Non-pigmented ciliary epithelial cell (primary cell): ENCODE results near the gene NME7.

Experiments
- DNase-seq: peaks from one replicate; pipeline ENCODE4 v3.0.0-alpha.2; 2010; ENCODE audit warnings: low read depth

Gene NME7

GRCh38 chr1:169155675-169156074, 211.9 kb downstream of the NME7 start:
- DNase-seq, result no peak

DNA sequence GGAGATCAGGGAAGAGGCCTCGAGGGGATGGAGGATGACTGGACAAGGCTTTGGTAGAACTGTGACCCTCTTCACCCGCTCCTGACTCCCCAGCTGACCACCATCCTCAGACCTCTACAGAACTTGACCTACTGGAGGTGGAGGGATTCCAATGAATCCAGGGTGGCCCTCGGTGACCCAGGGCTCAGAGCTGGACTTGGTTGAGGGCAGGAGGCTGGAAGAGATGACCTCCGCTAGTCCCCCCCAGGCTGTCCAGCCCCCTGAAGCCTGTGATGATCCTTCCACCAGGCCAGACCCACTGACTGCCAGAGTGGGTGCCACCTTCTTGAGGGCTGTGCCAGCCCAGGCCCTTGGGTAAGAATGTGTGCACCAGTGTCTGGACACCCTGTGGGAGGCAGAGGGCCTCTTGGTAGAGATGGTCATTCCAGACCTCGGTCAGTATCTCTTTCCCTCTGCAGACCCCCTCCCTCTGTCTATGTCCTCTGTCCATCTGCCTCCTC, 216.2 kb downstream of the NME7 start:
- no peak for DNase-seq

- no peak for DNase-seq
Measured at GRCh38 chr1:169150641-169151337, 216.8 kb downstream of the NME7 start.

DNA sequence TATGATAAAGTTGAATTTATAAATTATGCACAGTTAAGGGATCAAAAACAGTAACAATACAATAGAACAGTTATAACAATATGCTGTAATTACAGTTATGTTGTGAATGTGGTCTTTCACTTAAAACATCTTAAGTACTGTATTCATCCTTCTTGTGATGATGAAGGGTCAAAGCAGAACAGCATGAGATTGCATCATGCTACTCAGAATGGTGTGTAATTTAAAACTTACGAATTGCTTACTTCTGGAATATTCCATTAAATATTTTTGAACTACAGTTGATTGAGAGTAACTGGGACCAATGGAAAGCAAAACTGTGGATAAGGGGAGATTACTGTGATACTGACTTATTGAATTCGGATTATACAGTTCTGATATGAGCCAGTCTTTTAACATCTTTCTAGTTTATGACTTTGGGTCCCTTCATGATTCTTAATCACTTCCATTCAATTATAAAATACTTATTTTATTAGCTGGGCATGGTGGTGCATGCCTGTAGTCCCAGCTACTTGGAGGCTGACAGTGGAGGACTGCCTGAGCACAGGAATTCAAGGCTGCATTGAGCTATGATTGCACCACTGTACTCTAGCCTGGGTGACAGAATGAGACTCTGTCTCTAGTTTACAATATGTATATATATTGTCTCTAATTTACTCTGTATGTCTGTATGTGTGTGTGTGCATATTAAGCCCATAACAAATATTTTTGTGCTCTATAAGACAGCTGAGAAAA, 217.9 kb downstream of the NME7 start:
- no peak for DNase-seq

- DNase-seq, result no peak
Measured at GRCh38 chr1:169148472-169149252, 218.9 kb downstream of the NME7 start.

- no peak for DNase-seq
Measured at GRCh38 chr1:169146576-169147214, 220.9 kb downstream of the NME7 start.

GRCh38 chr1:169144941-169145626, 222.5 kb downstream of the NME7 start:
- no peak for DNase-seq

DNA sequence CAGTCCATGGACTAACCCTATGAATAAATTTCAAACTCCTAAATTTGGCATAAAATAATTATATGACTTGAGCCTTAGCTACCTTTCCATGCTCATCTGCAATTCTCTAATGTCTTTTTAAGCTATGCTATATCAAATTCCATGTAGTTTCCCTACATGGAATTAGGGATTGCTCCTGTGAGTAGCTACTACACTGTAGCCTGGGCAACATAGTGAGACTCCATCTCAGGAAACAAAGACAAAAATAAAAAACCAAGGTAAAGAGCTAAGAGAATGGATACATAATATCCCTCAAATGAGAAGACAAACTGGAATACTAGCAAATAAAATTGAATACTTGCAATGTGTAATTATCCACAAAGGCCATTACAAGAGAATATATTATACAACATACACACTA, 223.6 kb downstream of the NME7 start:
- DNase-seq, result no peak

- DNase-seq, result no peak
Measured at GRCh38 chr1:169143346-169143745, 224.3 kb downstream of the NME7 start.

DNA sequence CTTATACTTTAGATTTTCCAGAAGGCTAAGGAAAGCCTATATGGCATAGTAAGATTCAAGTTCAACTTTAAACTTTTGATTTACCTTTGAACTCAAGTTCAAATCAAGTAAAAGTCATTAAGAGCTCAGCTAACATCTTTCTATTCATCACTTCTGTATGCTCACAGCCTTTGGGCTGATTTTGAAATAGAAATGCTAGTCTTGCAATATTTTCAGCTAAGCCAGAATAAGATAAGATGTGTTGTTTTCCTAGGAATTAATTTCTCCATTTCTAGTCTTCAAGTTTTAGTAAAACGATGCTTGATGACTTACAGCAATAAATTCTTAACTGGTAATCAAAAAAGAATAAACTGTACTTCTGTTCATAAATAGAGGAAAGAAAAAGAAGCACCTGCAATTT, 225.5 kb downstream of the NME7 start:
- no peak for DNase-seq

DNA sequence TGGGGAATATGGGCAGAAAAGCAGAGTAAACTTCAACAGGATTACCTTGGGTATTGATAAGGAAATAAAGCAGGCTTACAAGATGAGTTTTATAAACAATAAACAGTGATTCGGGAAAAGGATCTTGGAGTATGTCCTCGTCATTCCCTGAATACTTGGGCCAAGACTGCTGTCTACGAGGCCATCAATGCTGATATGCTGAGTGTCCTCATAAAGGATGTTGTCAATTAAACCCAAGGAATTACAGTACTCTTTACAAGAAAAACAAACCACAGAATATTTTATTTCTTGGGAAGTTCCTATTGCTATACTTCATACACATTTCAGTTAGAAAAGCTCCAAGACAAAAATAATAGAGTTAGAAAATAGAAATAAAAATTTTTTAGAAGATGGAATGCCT, 226.2 kb downstream of the NME7 start:
- DNase-seq, result no peak

DNA sequence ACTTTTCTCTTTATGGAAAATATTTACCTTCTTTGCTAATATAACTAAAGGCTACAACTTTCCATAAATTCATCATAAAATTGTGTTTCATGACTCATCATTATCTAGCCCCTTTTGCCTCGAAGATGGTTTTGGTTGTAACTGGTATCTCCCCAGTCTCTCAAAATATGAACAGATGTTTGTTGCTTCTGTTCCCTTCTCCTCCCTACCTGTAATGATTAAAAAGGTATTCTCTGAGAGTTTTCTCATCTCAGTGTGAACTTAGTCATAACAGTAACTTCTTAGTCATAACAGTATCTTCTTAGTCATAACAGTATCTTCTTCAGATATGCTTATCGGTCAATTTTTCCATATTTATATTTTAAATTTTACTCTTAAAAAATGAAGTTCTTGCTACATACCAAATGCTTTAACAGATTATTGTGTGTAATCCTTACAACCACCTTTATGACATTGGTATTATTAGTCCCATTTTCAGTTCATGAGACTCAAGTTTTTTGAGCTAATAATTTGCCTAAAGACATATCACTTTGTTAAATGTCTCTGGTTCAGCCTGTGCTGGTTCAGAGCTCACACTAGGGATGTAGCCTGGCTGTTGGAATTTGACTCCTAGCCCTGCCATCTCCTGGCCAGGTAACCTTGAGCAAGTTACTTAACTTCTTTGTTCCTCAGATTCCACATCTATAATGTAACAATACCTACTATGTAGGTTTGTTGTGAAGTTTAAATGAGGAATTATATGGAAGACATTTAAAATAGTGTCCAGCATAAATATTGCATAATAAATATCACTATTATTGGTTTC, 228.5 kb downstream of the NME7 start:
- no peak for DNase-seq

- DNase-seq, result no peak
Measured at GRCh38 chr1:169137357-169137756, 230.2 kb downstream of the NME7 start.

DNA sequence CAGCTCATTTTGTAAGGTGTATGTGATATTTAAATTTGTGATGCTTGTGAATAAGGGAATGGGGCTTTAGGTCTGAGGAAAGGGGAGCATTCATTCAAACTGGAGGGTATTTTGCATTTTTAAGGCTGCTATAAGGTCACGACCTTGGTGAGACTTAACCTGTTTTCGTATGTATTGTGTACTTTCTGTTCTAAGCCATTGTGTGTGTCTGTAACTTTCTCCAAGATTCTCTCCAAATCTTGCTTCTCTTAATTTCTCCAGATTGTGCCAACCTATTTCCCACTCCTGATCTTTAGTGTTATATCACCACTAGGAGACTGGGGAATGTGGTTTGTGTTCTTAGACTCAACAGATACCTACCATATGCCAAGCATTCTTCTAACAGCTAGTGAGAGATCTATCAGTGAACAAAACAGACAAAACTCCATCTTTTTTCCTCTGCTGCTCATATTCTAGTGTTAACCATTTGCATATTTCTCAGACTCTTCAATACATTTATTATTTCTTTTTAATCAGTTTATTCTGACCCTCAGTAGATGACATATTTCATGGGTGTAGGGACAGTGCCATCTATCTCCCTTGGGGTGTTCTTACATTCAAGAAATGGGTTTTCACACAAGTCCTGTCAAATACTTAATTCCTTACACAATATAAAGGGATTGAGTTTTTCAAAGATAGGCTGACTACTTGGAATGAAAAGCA, 233.6 kb downstream of the NME7 start:
- DNase-seq, result no peak

DNA sequence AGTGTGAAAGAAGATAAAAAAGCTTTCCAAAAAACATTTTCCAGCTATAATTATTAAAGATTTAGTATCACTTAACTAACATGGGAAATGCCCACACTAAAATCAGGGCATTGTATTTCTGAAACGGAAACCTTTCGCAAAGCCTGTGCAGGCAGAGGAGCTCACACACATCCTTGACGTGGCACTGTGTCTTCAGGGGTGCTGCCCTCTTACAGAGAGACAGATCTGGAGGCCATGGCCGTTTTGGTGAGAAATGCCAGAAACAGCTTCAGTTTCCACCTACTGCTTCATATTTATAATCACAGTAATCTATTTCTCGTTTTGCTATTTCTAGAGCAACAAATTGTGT, 234.4 kb downstream of the NME7 start:
- DNase-seq, result no peak

GRCh38 chr1:169132512-169133227, 234.9 kb downstream of the NME7 start:
- DNase-seq, result no peak

DNA sequence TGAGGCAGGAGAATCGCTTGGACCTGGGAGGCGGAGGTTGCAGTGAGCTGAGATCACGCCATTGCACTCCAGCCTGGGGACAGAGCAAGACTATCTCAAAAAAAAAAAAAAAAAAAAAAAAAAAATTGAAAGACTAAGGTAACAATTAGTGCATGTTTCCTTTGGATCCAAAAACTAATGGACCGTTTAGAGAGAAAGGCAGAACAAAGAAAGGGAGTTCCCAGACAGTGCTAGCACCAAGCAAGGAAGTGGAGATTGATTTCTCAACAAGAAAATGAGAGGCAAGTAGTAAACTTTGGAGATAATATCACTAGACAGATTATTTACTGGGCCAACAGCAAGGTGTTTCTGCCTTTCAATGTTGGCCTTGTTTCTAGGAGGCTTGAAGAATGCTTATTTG, 236.9 kb downstream of the NME7 start:
- no peak for DNase-seq

- no peak for DNase-seq
Measured at GRCh38 chr1:169129109-169129784, 238.3 kb downstream of the NME7 start.

DNA sequence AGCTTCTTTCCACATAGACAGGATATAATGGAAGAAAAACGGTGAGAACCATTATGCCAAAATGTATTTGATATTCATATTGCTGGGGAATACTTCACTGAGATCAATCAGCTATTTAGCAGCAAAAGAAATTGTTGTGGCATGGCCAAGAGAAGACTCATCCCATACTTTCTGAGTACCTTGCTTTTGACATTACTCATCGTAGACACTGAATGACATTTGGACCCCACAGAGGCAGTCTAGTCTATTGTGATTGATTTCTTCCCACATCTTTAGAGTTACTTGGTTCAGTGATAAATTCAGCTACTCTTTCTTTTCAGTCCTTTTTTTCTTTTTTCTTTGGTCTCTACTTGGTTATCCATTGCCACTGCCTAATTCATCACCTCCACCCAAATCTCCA, 239.0 kb downstream of the NME7 start:
- DNase-seq, result no peak
